Trophoblast cell (in vitro differentiated cells and primary cell): Measurements from ENCODE around the gene NPL.

Source experiments
- DNase-seq, 2 donors: peaks; one replicate each; pipeline ENCODE4 v3.0.0-alpha.2; 2016
- H2AFZ ChIP-seq: 2 replicates; pipeline ENCODE4 v1.6.1; 2013; ENCODE audit warnings: low read length, moderate library complexity, mild to moderate bottlenecking; ENCODE audit not compliant: insufficient read depth, poor library complexity
- H2AK5ac ChIP-seq: 2 replicates; pipeline ENCODE4 v1.6.1; 2013; ENCODE audit warnings: mild to moderate bottlenecking, low read length
- H2BK120ac ChIP-seq: 2 replicates; pipeline ENCODE4 v1.6.1; 2013; ENCODE audit warnings: low read length, mild to moderate bottlenecking, moderate library complexity; ENCODE audit not compliant: insufficient read depth, poor library complexity
- H2BK12ac ChIP-seq: 2 replicates; pipeline ENCODE4 v1.6.1; 2013; ENCODE audit warnings: mild to moderate bottlenecking, low read length, moderate library complexity
- H2BK5ac ChIP-seq: 2 replicates; pipeline ENCODE4 v1.6.1; 2013; ENCODE audit warnings: low read length, low read depth, moderate library complexity, mild to moderate bottlenecking; ENCODE audit not compliant: poor library complexity
- H3K14ac ChIP-seq: 2 replicates; pipeline ENCODE4 v1.6.1; 2013; ENCODE audit warnings: mild to moderate bottlenecking, low read length
- H3K18ac ChIP-seq: 2 replicates; pipeline ENCODE4 v1.6.1; 2013; ENCODE audit warnings: mild to moderate bottlenecking, low read length
- H3K23ac ChIP-seq: 2 replicates; pipeline ENCODE4 v1.6.1; 2013; ENCODE audit warnings: low read length
- H3K27ac ChIP-seq: 2 replicates; pipeline ENCODE4 v1.5.1; 2013; ENCODE audit warnings: low read depth, mild to moderate bottlenecking, inconsistent platforms, low read length, moderate library complexity
- H3K27me3 ChIP-seq: 2 replicates; pipeline ENCODE4 v1.6.1; 2013; ENCODE audit warnings: inconsistent platforms, mild to moderate bottlenecking, low read length, moderate library complexity; ENCODE audit not compliant: insufficient read depth
- H3K36me3 ChIP-seq, 2 experiments: 1 replicate in 1 of 2; 2 replicates in 1 of 2; pipeline ENCODE4 v1.6.1; 2013; ENCODE audit warnings: low read length in 2 of 2, mild to moderate bottlenecking in 2 of 2, moderate library complexity in 1 of 2; ENCODE audit not compliant: insufficient read depth in 2 of 2, control insufficient read depth in 1 of 2
- H3K4ac ChIP-seq: 2 replicates; pipeline ENCODE4 v1.6.1; 2013; ENCODE audit warnings: low read depth, mild to moderate bottlenecking, low read length, moderate library complexity
- H3K4me1 ChIP-seq, 2 experiments: 1 replicate in 1 of 2; 2 replicates in 1 of 2; pipeline ENCODE4 v1.6.1; 2013; ENCODE audit warnings: low read length in 2 of 2, mild to moderate bottlenecking in 2 of 2, moderate library complexity in 1 of 2; ENCODE audit not compliant: insufficient read depth in 2 of 2, control insufficient read depth in 1 of 2
- H3K4me2 ChIP-seq: 2 replicates; pipeline ENCODE4 v1.6.1; 2013; ENCODE audit warnings: inconsistent platforms, mild to moderate bottlenecking, low read length, moderate library complexity
- H3K4me3 ChIP-seq: 2 replicates; pipeline ENCODE4 v1.5.1; 2013; ENCODE audit warnings: mild to moderate bottlenecking, low read depth, low read length, inconsistent platforms
- H3K79me1 ChIP-seq: one replicate; pipeline ENCODE4 v1.6.1; 2013; ENCODE audit warnings: low read length
- H3K79me2 ChIP-seq: 2 replicates; pipeline ENCODE4 v1.6.1; 2013; ENCODE audit warnings: low read length, mild to moderate bottlenecking; ENCODE audit not compliant: control insufficient read depth, insufficient read depth, poor library complexity
- H3K9ac ChIP-seq: 2 replicates; pipeline ENCODE4 v1.6.1; 2013; ENCODE audit warnings: mild to moderate bottlenecking, low read length
- H3K9me3 ChIP-seq: 2 replicates; pipeline ENCODE4 v1.6.1; 2013; ENCODE audit warnings: low read depth, mild to moderate bottlenecking, control low read depth, inconsistent platforms, low read length; ENCODE audit not compliant: insufficient read depth
- H4K12ac ChIP-seq: 2 replicates; pipeline ENCODE4 v1.6.1; 2013; ENCODE audit warnings: low read depth, mild to moderate bottlenecking, low read length, moderate library complexity
- H4K8ac ChIP-seq: 2 replicates; pipeline ENCODE4 v1.6.1; 2013; ENCODE audit warnings: low read depth, mild to moderate bottlenecking, low read length, moderate library complexity
- H4K91ac ChIP-seq: one replicate; pipeline ENCODE4 v1.6.1; 2013; ENCODE audit warnings: low read depth, mild to moderate bottlenecking, low read length, moderate library complexity
- WGBS: extraction: QIAGEN DNeasy Blood & Tissue Kit; methylation state at CpG from one replicate; pipeline ENCODE4 v1.1.7; 2013; ENCODE audit warnings: missing lambda C conversion rate; ENCODE audit not compliant: insufficient read length, insufficient coverage; ENCODE audit errors: extremely low coverage; 5-methylcytosine and 5-hydroxymethylcytosine counted together

NPL gene

DNA sequence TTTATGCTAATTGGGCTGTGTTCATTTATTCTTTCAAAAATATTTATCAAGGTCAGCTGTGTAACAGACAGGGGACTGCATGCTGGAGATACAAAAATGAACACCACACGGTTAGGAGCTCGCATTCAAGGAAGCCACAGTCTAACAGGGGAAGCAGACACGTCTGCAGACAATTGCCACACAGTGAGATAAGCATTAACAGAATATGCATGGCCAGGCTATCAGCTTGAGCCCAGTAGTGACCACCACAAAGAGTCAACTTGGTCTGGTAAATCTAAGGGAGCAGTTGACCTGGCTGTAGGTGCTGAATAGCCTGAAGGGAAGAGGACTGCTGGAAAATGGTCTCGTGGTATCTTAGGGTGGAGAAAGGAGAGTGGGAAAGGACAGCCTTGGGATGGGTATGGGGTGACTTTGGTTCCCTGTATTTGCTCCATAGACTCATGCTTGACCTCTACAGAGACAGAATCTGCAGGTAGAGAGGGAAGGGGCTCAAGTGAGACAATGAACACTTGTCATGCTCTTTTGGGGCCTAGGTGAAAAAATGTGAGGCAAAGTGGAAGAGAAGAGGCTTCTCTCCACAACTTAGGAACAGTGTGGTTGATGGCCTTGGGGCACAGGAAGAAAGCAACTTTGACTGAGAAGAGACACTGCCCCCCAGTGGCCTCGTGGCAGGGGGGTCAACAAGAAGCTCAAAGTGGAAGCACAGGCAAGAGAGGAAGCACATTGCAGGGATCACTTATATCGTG, 7.6 kb upstream of the NPL start:
- H3K4me1 ChIP-seq, result peaks cover 3 to 8% of the 10 kb centered on the region in 2 experiments
- no peaks in the 10 kb centered on the region for H3K79me2 ChIP-seq
- peaks cover 2% of the 10 kb centered on the region for H3K79me1 ChIP-seq
- H3K27ac ChIP-seq, result no peak overlapping the region
- H3K4me3 ChIP-seq, result no peak overlapping the region
- H2AK5ac ChIP-seq, result no peak overlapping the region
- H3K18ac ChIP-seq, result peak overlapping the region; percentile 14
- no peak overlapping the region for H2AFZ ChIP-seq
- no peaks in the 10 kb centered on the region for H3K9me3 ChIP-seq
- H3K9ac ChIP-seq, result no peak overlapping the region
- no peak overlapping the region for H4K91ac ChIP-seq
- no peak overlapping the region for H4K8ac ChIP-seq
- peak; percentile 60 to 68 for DNase-seq
- peaks cover 2% of the 10 kb centered on the region for H3K27me3 ChIP-seq
- no peaks in the 10 kb centered on the region for H3K36me3 ChIP-seq
- peak overlapping the region; percentile 16 for H2BK5ac ChIP-seq
- no peak overlapping the region for H2BK120ac ChIP-seq
- no peak overlapping the region for H3K14ac ChIP-seq
- H3K4me2 ChIP-seq, result no peak overlapping the region
- WGBS, result no CpG with 5 or more reads among the region's 6 CpGs
- H4K12ac ChIP-seq, result no peak overlapping the region
- no peak overlapping the region for H2BK12ac ChIP-seq
- no peak overlapping the region for H3K4ac ChIP-seq
- H3K23ac ChIP-seq, result no peak overlapping the region

DNA sequence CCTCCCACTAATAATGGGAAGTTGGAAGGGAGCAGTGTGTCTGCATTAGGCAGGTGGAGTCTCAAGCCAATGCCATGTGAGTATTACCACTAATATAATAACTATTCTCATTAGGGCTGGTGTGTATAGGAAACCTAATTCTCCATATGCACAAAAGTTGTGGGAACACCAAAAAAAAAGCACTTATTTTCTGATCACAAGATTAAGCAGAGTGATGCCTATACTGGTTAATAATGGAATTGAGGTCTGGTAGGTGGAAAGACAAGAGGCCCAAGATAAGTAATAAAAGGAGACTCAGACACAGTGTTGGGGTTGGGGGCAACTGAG, 7.0 kb upstream of the NPL start:
- H3K4ac ChIP-seq, result no peak overlapping the region
- H4K91ac ChIP-seq, result peak overlapping the region; percentile 65
- H3K79me1 ChIP-seq, result peaks cover 2% of the 10 kb centered on the region
- peaks cover 2% of the 10 kb centered on the region for H3K27me3 ChIP-seq
- H3K14ac ChIP-seq, result no peak overlapping the region
- H3K9me3 ChIP-seq, result no peaks in the 10 kb centered on the region
- no peak overlapping the region for H3K27ac ChIP-seq
- no peak overlapping the region for H3K4me3 ChIP-seq
- H3K4me1 ChIP-seq, result peaks cover 3 to 8% of the 10 kb centered on the region in 2 experiments
- no peak for DNase-seq
- H3K4me2 ChIP-seq, result no peak overlapping the region
- no peak overlapping the region for H2AFZ ChIP-seq
- H2BK120ac ChIP-seq, result no peak overlapping the region
- H4K8ac ChIP-seq, result no peak overlapping the region
- H3K36me3 ChIP-seq, result no peaks in the 10 kb centered on the region
- no peak overlapping the region for H3K23ac ChIP-seq
- H3K79me2 ChIP-seq, result no peaks in the 10 kb centered on the region
- no peak overlapping the region for H4K12ac ChIP-seq
- no peak overlapping the region for H3K9ac ChIP-seq
- no peak overlapping the region for H2BK12ac ChIP-seq
- no peak overlapping the region for H2AK5ac ChIP-seq
- no peak overlapping the region for H3K18ac ChIP-seq
- H2BK5ac ChIP-seq, result no peak overlapping the region

DNA sequence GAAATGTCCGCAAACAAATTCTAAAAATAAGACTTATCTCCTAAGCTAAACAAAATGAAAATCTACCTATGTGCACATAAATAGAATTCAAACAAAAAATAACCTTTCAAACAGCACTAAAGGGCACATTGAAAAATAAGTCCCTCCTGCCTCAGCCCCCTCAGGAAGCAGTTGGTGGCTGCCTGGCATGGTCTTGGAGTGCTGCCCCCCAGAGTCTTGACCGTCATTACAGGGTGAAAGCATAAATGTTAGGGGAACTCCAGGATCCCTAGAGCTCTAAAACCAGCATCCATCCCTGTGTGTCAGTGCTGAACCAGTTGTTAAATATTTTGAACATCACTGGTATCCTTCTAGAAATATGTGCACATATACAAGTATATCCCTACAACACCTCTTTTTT, 6.5 kb upstream of the NPL start:
- Histone ChIP-seq H3K4me1 (peaks cover 3 to 8% of the 10 kb centered on the region in 2 experiments), H4K8ac (no peak overlapping the region), H3K4ac (no peak overlapping the region), H3K27me3 (peaks cover 2% of the 10 kb centered on the region), H2AFZ (no peak overlapping the region), H2BK120ac (no peak overlapping the region), H4K91ac (no peak overlapping the region), H3K9ac (no peak overlapping the region), H3K4me2 (no peak overlapping the region), H3K79me1 (peaks cover 2% of the 10 kb centered on the region), H4K12ac (no peak overlapping the region), H3K14ac (no peak overlapping the region), H3K27ac (no peak overlapping the region), H2AK5ac (no peak overlapping the region), H2BK5ac (no peak overlapping the region), H3K9me3 (no peaks in the 10 kb centered on the region), H3K4me3 (no peak overlapping the region), H3K18ac (no peak overlapping the region), H3K23ac (no peak overlapping the region), H3K36me3 (no peaks in the 10 kb centered on the region), H3K79me2 (no peaks in the 10 kb centered on the region), H2BK12ac (no peak overlapping the region)
- no CpG with 5 or more reads among the region's 2 CpGs for WGBS
- peak in 1 of 2 donors; percentile 57 for DNase-seq

DNA sequence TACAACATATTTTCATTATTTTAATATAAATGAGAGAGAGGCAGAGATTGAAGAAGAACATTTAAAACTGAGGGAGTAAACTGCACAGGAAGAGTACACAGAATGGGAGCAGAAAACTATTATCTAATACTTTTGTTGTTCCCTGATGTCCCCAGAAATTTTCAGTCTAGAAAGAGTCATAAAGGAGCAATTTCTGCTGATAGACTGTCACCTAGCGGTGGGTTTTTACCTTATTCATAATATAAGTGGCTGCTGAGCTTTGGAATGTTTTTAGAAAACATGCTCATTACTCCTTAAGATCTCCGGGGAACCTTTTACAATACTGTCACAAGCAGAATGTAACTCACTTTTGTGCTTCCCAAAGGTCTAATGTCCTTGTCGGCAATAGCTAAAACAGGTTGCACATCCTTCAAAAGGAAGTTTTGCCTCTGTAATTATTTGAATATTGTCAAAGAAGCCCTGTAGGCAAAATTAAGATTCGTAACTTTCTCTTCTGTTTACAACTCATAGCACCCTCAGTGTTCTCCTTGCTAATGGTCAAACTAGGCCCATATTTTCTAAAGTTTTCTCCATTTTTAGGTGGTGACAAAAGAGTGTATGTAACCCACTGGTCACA, 4.9 kb upstream of the NPL start:
- H3K9ac ChIP-seq, result no peak overlapping the region
- no peak overlapping the region for H4K8ac ChIP-seq
- no peak overlapping the region for H3K18ac ChIP-seq

More for the DNA sequence above, 4.9 kb upstream of the NPL start:
- H3K9me3 ChIP-seq, result no peaks in the 10 kb centered on the region
- peaks cover 2% of the 10 kb centered on the region for H3K79me1 ChIP-seq
- H4K12ac ChIP-seq, result no peak overlapping the region
- H4K91ac ChIP-seq, result no peak overlapping the region
- H2BK5ac ChIP-seq, result no peak overlapping the region
- no peaks in the 10 kb centered on the region for H3K79me2 ChIP-seq
- no CpG with 5 or more reads among the region's 4 CpGs for WGBS
- H3K4me3 ChIP-seq, result no peak overlapping the region
- H2BK120ac ChIP-seq, result no peak overlapping the region
- H3K4me2 ChIP-seq, result no peak overlapping the region
- H2AFZ ChIP-seq, result no peak overlapping the region
- H3K36me3 ChIP-seq, result no peaks in the 10 kb centered on the region
- no peak overlapping the region for H3K23ac ChIP-seq
- peaks cover 6% of the 10 kb centered on the region for H3K27me3 ChIP-seq
- no peak overlapping the region for H2AK5ac ChIP-seq
- peak; percentile 17 to 86 for DNase-seq
- H3K4me1 ChIP-seq, result peaks cover 3 to 12% of the 10 kb centered on the region in 2 experiments
- no peak overlapping the region for H3K4ac ChIP-seq
- H3K27ac ChIP-seq, result no peak overlapping the region
- H2BK12ac ChIP-seq, result no peak overlapping the region
- no peak overlapping the region for H3K14ac ChIP-seq
